Adrenal gland (tissue), 12 donors: ENCODE results near the gene ZBTB9. TPM values are rescaled to one million over a fixed set of nuclear protein-coding genes. Genes with fewer than 3 reads are reported as not detected.

Experiments
- DNase-seq, 7 donors: peaks; one replicate each; pipeline ENCODE4 v3.0.0-alpha.2; 2019 to 2020
- H3K27ac ChIP-seq, 5 donors: fragments of 200-600 bp; sonication (generic) in 4 of 5; 1 replicate in 3 of 5; 2 replicates in 2 of 5; pipeline versions ENCODE4 v1.5.1 to v1.8.0; 2016 to 2020; ENCODE audit warnings: mild to moderate bottlenecking in 1 of 5
- H3K27me3 ChIP-seq: fragments of 200-600 bp; 2 replicates; pipeline ENCODE4 v1.8.0; 2021
- H3K36me3 ChIP-seq, 2 donors: fragments of 200-600 bp; replicated peaks in 1 of 2; 1 replicate in 1 of 2; 2 replicates in 1 of 2; pipeline versions ENCODE4 v1.5.1 to v1.8.0; 2018 to 2022
- H3K4me1 ChIP-seq, 2 donors: fragments of 200-600 bp; replicated peaks in 1 of 2; 1 replicate in 1 of 2; 2 replicates in 1 of 2; pipeline versions ENCODE4 v1.5.1 to v1.8.0; 2018 to 2021
- H3K4me3 ChIP-seq, 4 donors: fragments of 200-600 bp; sonication (generic) in 3 of 4; one replicate each; pipeline ENCODE4 v1.5.1; 2016 to 2018
- H3K9me3 ChIP-seq, 3 donors: fragments of 200-600 bp; sonication (generic) in 1 of 3; replicated peaks in 1 of 3; 1 replicate in 2 of 3; 2 replicates in 1 of 3; pipeline versions ENCODE4 v1.5.1 to v1.8.0; 2016 to 2021
- POLR2A ChIP-seq, 2 donors: fragments of 450-650 bp; IDR thresholded peaks; one replicate each; pipeline ENCODE4 v1.6.1; 2017; ENCODE audit warnings: antibody characterized with exemption in 2 of 2, mild to moderate bottlenecking in 2 of 2, moderate library complexity in 1 of 2
- WGBS, 4 donors: extraction: QIAGEN DNeasy Blood & Tissue Kit in 2 of 4; methylation state at CpG; one replicate each; pipeline versions ENCODE4 v1.1.5 to v1.1.7; 2013 to 2017; 5-methylcytosine and 5-hydroxymethylcytosine counted together
- intact Hi-C, 2 donors: fragments of 100-400 bp; cut with DNase I; formaldehyde crosslinking; loops; one replicate each; pipeline versions ENCODE4 v1.14.1 to v1.15.0; 2022 to 2023
- polyA plus RNA-seq, 3 donors: library from polyadenylated mRNA; stranded (reverse); fragments of 200-250 nt in 2 of 3; fragments of 350-450 nt in 1 of 3; fragmentation: Illumina TruSeq in 1 of 3; extraction: RNeasy Lipid Tissue Mini Kit (QIAGEN cat#74804) in 1 of 3; gene quantifications; one replicate each; pipeline ENCODE4 v1.2.3, GENCODE V29; 2013 to 2014
- total RNA-seq, 9 donors: library from RNA; depleted of rRNA in 4 of 9; stranded (reverse); fragments of >200 nt in 4 of 9; fragments of 120-200 nt in 1 of 9; fragmentation: NEBNext Ultra II Directional in 1 of 9; extraction: Animal tissue kit (Norgen Biotek cat#: 25700) in 1 of 9; gene quantifications; one replicate each; pipeline versions ENCODE4 v1.1.0 to v1.2.4, GENCODE V29; 2013 to 2023
- TF ChIP-seq, protein P1 (sequence below), 6 experiments: fragments of 450-650 bp in 4 of 6; fragments of 200-600 bp in 2 of 6; sonication (generic) in 1 of 6; IDR thresholded peaks; 1 replicate in 5 of 6; 2 replicates in 1 of 6; pipeline versions ENCODE4 v1.5.1 to v1.8.0; 2016 to 2021; ENCODE audit warnings: antibody characterized with exemption in 6 of 6, mild to moderate bottlenecking in 2 of 6, moderate library complexity in 1 of 6
- donor health status: healthy with polysubstance abuse.
- donor health status: Bipolar disorder and iron deficiency.
- donor health status: DM: yes; HTN: yes; CAD: no.
- donor health status: DM: no; HTN: no; CAD: no.
- donor health status: DM: no; HTN: no; CAD: no.
- donor health status: DM: yes; HTN: yes; CAD: no.

Gene ZBTB9
- total and polyA plus RNA-seq, 12 donors, result 2.3 to 11.2 (median 6.7) TPM

DNA sequence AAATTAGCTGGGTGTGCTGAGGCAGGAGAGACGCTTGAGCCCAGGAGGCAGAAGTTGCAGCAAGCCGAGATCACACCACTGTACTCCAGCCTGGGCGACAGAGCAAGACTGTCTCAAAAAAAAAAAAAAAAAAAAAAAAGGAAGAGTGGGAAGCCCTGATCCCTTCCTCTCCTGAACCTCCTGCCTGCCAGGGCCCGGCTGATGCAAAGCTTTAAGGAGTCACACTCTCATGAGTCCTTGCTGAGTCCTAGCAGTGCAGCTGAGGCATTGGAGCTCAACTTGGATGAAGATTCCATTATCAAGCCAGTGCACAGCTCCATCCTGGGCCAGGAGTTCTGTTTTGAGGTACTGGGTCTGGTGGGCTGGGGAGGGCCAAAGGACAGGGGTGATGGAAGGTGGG is 19.4 kb upstream of the ZBTB9 start:
- H3K27ac ChIP-seq, result no peak overlapping the region

DNA sequence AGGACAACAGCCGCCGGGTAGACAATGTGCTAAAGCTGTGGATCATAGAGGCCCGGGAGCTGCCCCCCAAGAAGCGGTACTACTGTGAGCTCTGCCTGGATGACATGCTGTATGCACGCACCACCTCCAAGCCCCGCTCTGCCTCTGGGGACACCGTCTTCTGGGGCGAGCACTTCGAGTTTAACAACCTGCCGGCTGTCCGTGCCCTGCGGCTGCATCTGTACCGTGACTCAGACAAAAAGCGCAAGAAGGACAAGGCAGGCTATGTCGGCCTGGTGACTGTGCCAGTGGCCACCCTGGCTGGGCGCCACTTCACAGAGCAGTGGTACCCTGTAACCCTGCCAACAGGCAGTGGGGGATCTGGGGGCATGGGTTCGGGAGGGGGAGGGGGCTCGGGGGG is 16.7 kb upstream of the ZBTB9 start:
- no peaks in the 10 kb centered on the region for H3K4me1 ChIP-seq
- intact Hi-C loops, result no loop called here
- H3K36me3 ChIP-seq, result peaks cover 0 to 50% of the 10 kb centered on the region in 2 donors
- TF ChIP-seq, protein P1, sequence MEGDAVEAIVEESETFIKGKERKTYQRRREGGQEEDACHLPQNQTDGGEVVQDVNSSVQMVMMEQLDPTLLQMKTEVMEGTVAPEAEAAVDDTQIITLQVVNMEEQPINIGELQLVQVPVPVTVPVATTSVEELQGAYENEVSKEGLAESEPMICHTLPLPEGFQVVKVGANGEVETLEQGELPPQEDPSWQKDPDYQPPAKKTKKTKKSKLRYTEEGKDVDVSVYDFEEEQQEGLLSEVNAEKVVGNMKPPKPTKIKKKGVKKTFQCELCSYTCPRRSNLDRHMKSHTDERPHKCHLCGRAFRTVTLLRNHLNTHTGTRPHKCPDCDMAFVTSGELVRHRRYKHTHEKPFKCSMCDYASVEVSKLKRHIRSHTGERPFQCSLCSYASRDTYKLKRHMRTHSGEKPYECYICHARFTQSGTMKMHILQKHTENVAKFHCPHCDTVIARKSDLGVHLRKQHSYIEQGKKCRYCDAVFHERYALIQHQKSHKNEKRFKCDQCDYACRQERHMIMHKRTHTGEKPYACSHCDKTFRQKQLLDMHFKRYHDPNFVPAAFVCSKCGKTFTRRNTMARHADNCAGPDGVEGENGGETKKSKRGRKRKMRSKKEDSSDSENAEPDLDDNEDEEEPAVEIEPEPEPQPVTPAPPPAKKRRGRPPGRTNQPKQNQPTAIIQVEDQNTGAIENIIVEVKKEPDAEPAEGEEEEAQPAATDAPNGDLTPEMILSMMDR (IDR thresholded peaks at IDR 0.05), result no peak
- no peak for TF ChIP-seq POLR2A (IDR thresholded peaks at IDR 0.05)
- 91 to 97% (median 95%) methylated on average over 17 to 18 of the region's 18 CpGs for WGBS, 4 donors
- H3K27me3 ChIP-seq, result no peaks in the 10 kb centered on the region
- H3K9me3 ChIP-seq, result no peaks in the 10 kb centered on the region
- H3K27ac ChIP-seq, result no peak overlapping the region
- H3K4me3 ChIP-seq, result no peak overlapping the region
- DNase-seq, result no peak

More for the DNA sequence above, 19.4 kb upstream of the ZBTB9 start:
- Histone ChIP-seq H3K27me3 (no peaks in the 10 kb centered on the region), H3K4me1 (peaks cover 0 to 23% of the 10 kb centered on the region in 2 donors), H3K4me3 (no peak overlapping the region), H3K36me3 (peaks cover 0 to 38% of the 10 kb centered on the region in 2 donors), H3K9me3 (no peaks in the 10 kb centered on the region)
- 90 to 98% (median 96%) methylated on average over 4 of the region's 4 CpGs for WGBS, 4 donors
- TF ChIP-seq, protein P1 (IDR thresholded peaks at IDR 0.05), result no peak
- no peak for TF ChIP-seq POLR2A (IDR thresholded peaks at IDR 0.05)
- intact Hi-C loops, result no loop called here
- no peak for DNase-seq

DNA sequence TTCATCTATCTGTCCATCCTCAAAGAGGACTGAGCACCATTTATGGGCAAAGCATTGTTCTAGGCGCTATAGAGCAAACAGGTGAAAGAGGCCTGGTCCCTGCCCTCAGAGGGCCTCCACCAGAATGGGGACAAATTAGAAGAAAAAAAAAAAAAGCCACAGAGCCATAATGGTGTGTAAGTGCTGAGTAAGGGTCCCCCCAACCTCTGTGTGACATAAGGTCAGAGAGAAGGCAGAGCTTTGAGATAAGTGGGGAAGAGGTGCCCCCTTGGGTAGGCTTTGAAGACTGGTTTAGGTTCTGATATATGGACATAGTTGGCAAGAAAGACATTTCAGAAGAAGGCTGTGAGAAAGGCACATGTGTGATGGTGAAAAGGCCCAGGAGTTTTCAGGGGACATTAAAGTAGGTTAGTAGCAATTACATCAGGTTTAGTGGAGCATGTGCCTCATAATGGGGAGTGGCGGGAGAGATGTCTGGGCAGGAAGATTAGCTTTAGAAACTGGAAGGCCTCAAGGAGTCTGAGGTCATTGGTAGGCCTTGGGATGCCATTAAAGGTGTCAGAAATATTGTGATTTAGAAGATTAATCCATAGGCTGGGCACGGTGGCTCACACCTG is 15.3 kb upstream of the ZBTB9 start:
- Histone ChIP-seq H3K36me3 (peaks cover 0 to 62% of the 10 kb centered on the region in 2 donors), H3K4me1 (no peaks in the 10 kb centered on the region), H3K27me3 (no peaks in the 10 kb centered on the region), H3K9me3 (no peaks in the 10 kb centered on the region), H3K4me3 (no peak overlapping the region), H3K27ac (no peak overlapping the region)
- 94 to 96% (median 95%) methylated on average over 3 of the region's 3 CpGs for WGBS, 4 donors
- intact Hi-C loops, result no loop called here
- TF ChIP-seq, protein P1 (IDR thresholded peaks at IDR 0.05), result no peak
- TF ChIP-seq POLR2A (IDR thresholded peaks at IDR 0.05), result no peak
- DNase-seq, result no peak

DNA sequence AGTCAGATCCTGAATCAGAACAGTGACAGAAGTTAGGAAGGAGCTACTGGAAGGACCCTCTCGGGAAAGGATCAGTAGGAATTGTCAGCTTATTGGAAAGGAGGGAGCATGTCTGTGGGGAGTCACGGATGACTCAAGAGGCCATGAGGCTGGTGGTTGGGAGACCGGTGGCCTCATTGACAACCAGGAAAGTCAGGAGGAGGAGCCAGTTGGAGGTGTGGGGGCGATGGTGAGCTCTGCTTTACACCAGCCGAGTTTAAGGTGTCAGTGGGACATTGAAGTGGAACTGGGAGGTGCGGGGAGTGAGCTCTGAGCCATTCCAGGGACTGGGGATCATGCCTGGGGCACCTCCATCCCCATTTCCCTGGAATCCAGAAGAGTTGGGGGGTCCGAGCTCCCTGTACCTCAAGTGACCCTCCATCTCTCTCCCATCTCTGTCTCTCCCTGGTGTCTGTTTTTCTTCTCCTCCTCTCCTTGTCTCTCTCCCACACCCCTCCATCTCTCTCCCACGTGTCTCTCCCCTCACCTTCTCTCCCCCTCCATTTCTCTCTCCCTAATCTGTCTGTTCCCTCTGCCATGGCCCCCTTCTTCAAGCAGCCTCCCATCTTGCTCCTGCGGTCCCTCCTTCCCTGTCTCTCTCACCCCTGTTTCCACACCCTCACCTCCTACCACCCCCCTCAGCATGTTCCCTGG is 14.3 kb upstream of the ZBTB9 start:
- no peak for DNase-seq
- peaks cover 0 to 64% of the 10 kb centered on the region in 2 donors for H3K36me3 ChIP-seq
- H3K4me3 ChIP-seq, result no peak overlapping the region
- H3K27ac ChIP-seq, result no peak overlapping the region
- no peak for TF ChIP-seq POLR2A (IDR thresholded peaks at IDR 0.05)
- TF ChIP-seq, protein P1 (IDR thresholded peaks at IDR 0.05), result no peak
- no peaks in the 10 kb centered on the region for H3K9me3 ChIP-seq
- 80 to 84% (median 81%) methylated on average over 9 of the region's 9 CpGs for WGBS, 4 donors
- no peaks in the 10 kb centered on the region for H3K27me3 ChIP-seq
- H3K4me1 ChIP-seq, result no peaks in the 10 kb centered on the region
- intact Hi-C loops, result no loop called here
